CD4-positive, alpha-beta memory T cell (primary cell): ENCODE data around the gene PF4V1. TPM values are rescaled to one million over a fixed set of nuclear protein-coding genes. Genes with fewer than 3 reads are reported as not detected.

Source experiments
- CTCF ChIA-PET: fragments of 350-600 bp; sonication (Branson Sonifier 250); formaldehyde crosslinking; loops from one replicate; lab custom pipeline; 2021; ENCODE audit warnings: inconsistent platforms; ENCODE audit not compliant: partially characterized antibody; lab: Charles Lee
- POLR2A ChIA-PET: fragments of 350-600 bp; sonication (Branson Sonifier 250); formaldehyde crosslinking; loops from one replicate; lab custom pipeline; 2021; ENCODE audit not compliant: partially characterized antibody; lab: Charles Lee
- DNase-seq, 5 donors: peaks; one replicate each; pipeline versions ENCODE4 v3.0.0 to v3.0.0-alpha.2; 2020 to 2022; ENCODE audit warnings: mixed read lengths in 1 of 5
- H3K27ac ChIP-seq: one replicate; pipeline ENCODE4 v1.7.0; 2013; ENCODE audit warnings: low read depth, low read length
- H3K27me3 ChIP-seq: 2 replicates; pipeline ENCODE4 v1.7.0; 2013; ENCODE audit warnings: mild to moderate bottlenecking, low read length, moderate library complexity; ENCODE audit not compliant: insufficient read depth
- H3K36me3 ChIP-seq: 2 replicates; pipeline ENCODE4 v1.7.0; 2013; ENCODE audit warnings: mild to moderate bottlenecking, low read length, moderate library complexity; ENCODE audit not compliant: insufficient read depth
- H3K4me1 ChIP-seq: 2 replicates; pipeline ENCODE4 v1.7.0; 2013; ENCODE audit warnings: mild to moderate bottlenecking, low read length, moderate library complexity; ENCODE audit not compliant: insufficient read depth
- H3K4me3 ChIP-seq, 2 donors: one replicate each; pipeline ENCODE4 v1.7.0; 2013; ENCODE audit warnings: low read length in 2 of 2, mild to moderate bottlenecking in 1 of 2
- H3K9me3 ChIP-seq, 2 donors: one replicate each; pipeline ENCODE4 v1.7.0; 2013; ENCODE audit warnings: low read length in 2 of 2, control low read depth in 1 of 2; ENCODE audit not compliant: control insufficient read depth in 1 of 2
- H3K27ac Mint-ChIP-seq, 7 donors: one replicate each; pipeline ENCODE4 v1.8.0; 2020 to 2021; ENCODE audit warnings: mixed read lengths in 7 of 7, mild to moderate bottlenecking in 6 of 7, inconsistent platforms in 3 of 7, moderate library complexity in 3 of 7
- H3K27me3 Mint-ChIP-seq, 2 donors: one replicate each; pipeline ENCODE4 v1.8.0; 2020 to 2021; ENCODE audit warnings: mixed read lengths in 2 of 2
- H3K36me3 Mint-ChIP-seq, 2 donors: one replicate each; pipeline ENCODE4 v1.8.0; 2020 to 2021; ENCODE audit warnings: mixed read lengths in 2 of 2, inconsistent platforms in 1 of 2, mild to moderate bottlenecking in 1 of 2
- H3K4me1 Mint-ChIP-seq, 4 donors: one replicate each; pipeline ENCODE4 v1.8.0; 2020 to 2021; ENCODE audit warnings: mixed read lengths in 4 of 4, mild to moderate bottlenecking in 1 of 4
- H3K4me3 Mint-ChIP-seq, 8 donors: one replicate each; pipeline ENCODE4 v1.8.0; 2020 to 2021; ENCODE audit warnings: mixed read lengths in 8 of 8, mild to moderate bottlenecking in 7 of 8, moderate library complexity in 6 of 8, inconsistent platforms in 3 of 8
- H3K9me3 Mint-ChIP-seq, 8 donors: one replicate each; pipeline ENCODE4 v1.8.0; 2020 to 2021; ENCODE audit warnings: mixed read lengths in 8 of 8, mild to moderate bottlenecking in 5 of 8, inconsistent platforms in 3 of 8, moderate library complexity in 1 of 8
- intact Hi-C: fragments of 100-400 bp; cut with micrococcal nuclease; formaldehyde crosslinking; loops from one replicate; pipeline ENCODE4 v1.15.1; 2023
- polyA plus RNA-seq, 2 donors: library from polyadenylated mRNA; unstranded; fragments of 300-500 nt; fragmentation: Illumina TruSeq; gene quantifications; one replicate each; pipeline ENCODE4 v1.2.3, GENCODE V29; 2021
- total RNA-seq, 2 experiments: library from RNA; stranded (reverse); gene quantifications; one replicate each; pipeline ENCODE4 v1.2.3, GENCODE V29; 2021

Gene PF4V1
- total and polyA plus RNA-seq, 4 experiments from 2014 or later, result not detected

DNA sequence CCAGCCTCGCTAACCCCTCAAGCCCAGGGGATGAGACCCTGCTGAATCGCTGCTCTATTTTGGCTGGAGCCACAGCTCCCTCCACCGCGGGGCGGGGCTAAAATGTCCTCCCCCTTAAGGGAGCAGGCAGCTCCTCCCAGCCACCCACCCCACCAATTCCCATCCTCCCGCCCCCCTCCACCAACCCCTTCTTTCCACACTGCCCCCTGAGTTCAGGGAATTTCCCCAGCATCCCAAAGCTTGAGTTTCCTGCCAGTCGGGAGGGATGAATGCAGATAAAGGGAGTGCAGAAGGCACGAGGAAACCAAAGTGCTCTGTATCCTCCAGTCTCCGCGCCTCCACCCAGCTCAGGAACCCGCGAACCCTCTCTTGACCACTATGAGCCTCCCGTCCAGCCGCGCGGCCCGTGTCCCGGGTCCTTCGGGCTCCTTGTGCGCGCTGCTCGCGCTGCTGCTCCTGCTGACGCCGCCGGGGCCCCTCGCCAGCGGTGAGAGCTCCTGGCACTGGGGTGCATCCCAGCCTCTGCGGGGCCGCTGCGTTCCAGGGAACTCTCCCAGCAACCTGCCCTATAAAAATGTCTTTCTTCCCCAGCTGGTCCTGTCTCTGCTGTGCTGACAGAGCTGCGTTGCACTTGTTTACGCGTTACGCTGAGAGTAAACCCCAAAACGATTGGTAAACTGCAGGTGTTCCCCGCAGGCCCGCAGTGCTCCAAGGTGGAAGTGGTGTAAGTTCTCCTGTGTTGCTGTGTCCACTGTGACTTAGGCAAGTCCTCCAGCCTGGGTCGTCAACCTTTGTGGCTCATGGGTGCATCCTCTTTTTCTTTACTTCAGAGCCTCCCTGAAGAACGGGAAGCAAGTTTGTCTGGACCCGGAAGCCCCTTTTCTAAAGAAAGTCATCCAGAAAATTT is 16.5 kb upstream of the PF4V1 start, which contains the start of gene CXCL6:
Gene CXCL6 (plus strand): TSS at position 306 of the 907 bp plus-strand sequence. CDS start 73 bp downstream, at position 379.
- H3K36me3 Mint-ChIP-seq, result no peaks in the 10 kb centered on the region
- ChIA-PET POLR2A (no interaction called here), CTCF (no interaction called here)
- H3K27ac ChIP-seq, result no peak within 1 kb of the TSS
- H3K27me3 Mint-ChIP-seq, result peaks cover 0 to 3% of the 10 kb centered on the region in 2 donors
- H3K27me3 ChIP-seq, result no peaks in the 10 kb centered on the region
- H3K36me3 ChIP-seq, result no peaks in the 10 kb centered on the region
- intact Hi-C loops, result no loop called here
- DNase-seq, result no peak
- peak within 1 kb of the TSS in 1 of 8 donors; percentile 45 for H3K4me3 Mint-ChIP-seq
- no peaks in the 10 kb centered on the region for H3K9me3 ChIP-seq
- H3K9me3 Mint-ChIP-seq, result peaks cover 0 to 8% (median 0%) of the 10 kb centered on the region in 8 donors
- H3K4me3 ChIP-seq, result no peak within 1 kb of the TSS
- no peak within 1 kb of the TSS for H3K27ac Mint-ChIP-seq
- no peaks in the 10 kb centered on the region for H3K4me1 Mint-ChIP-seq
- no peaks in the 10 kb centered on the region for H3K4me1 ChIP-seq

DNA sequence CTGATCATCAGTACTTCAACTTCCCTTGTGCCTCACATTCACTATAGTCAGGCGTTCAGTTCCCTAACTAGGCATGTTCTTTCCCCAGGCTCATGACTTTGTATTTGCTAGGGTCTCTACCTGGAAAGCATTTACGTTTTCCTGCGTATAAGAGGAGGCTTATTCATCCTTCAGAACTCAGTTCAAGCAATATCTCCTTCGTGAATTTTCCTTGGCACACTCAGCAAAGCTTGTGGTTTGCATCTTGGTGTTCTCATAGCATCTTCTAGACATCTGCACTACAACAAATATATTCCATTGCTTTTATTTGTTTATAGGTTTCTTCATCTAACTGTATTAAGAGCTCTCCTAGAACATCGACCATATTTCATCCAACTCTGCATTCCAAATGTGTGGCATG is 14.0 kb upstream of the PF4V1 start:
- no peaks in the 10 kb centered on the region for H3K4me1 Mint-ChIP-seq
- no peak overlapping the region for H3K27ac Mint-ChIP-seq
- Histone ChIP-seq H3K36me3 (no peaks in the 10 kb centered on the region), H3K27ac (no peak overlapping the region), H3K27me3 (no peaks in the 10 kb centered on the region), H3K4me3 (no peak overlapping the region), H3K9me3 (no peaks in the 10 kb centered on the region), H3K4me1 (no peaks in the 10 kb centered on the region)
- no peak overlapping the region for H3K4me3 Mint-ChIP-seq
- ChIA-PET POLR2A (no interaction called here), CTCF (no interaction called here)
- peaks cover 0 to 7% (median 0%) of the 10 kb centered on the region in 8 donors for H3K9me3 Mint-ChIP-seq
- no peak for DNase-seq
- no peaks in the 10 kb centered on the region for H3K36me3 Mint-ChIP-seq
- H3K27me3 Mint-ChIP-seq, result peaks cover 0 to 3% of the 10 kb centered on the region in 2 donors
- intact Hi-C loops, result no loop called here

DNA sequence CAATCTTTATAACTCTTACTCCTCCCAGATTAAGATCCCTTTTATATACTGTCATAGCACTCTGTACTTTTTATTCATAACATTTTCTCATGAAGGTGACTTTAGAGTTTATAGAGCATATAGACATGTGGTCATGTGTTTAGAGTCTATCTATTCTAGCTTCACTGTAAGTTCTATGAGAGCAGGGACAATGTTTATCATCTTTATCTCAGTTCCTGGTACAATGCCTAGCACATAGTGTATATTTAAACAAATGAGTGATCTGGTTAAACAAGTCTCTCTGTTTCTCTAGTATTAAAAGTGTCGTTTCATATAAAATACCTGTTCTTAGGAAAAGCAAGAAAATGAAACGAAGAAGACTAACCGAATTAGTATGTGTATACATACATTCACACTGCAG is 13.4 kb upstream of the PF4V1 start:
- H3K27ac Mint-ChIP-seq, result no peak overlapping the region
- peaks cover 0 to 3% of the 10 kb centered on the region in 2 donors for H3K27me3 Mint-ChIP-seq
- no peaks in the 10 kb centered on the region for H3K27me3 ChIP-seq
- H3K9me3 ChIP-seq, result no peaks in the 10 kb centered on the region
- H3K4me1 ChIP-seq, result no peaks in the 10 kb centered on the region
- H3K4me3 Mint-ChIP-seq, result no peak overlapping the region
- ChIA-PET POLR2A (no interaction called here), CTCF (no interaction called here)
- no peaks in the 10 kb centered on the region for H3K4me1 Mint-ChIP-seq
- intact Hi-C loops, result no loop called here
- no peaks in the 10 kb centered on the region for H3K36me3 ChIP-seq
- no peak overlapping the region for H3K27ac ChIP-seq
- no peak overlapping the region for H3K4me3 ChIP-seq
- H3K36me3 Mint-ChIP-seq, result no peaks in the 10 kb centered on the region
- H3K9me3 Mint-ChIP-seq, result peaks cover 0 to 7% (median 0%) of the 10 kb centered on the region in 8 donors
- no peak for DNase-seq

DNA sequence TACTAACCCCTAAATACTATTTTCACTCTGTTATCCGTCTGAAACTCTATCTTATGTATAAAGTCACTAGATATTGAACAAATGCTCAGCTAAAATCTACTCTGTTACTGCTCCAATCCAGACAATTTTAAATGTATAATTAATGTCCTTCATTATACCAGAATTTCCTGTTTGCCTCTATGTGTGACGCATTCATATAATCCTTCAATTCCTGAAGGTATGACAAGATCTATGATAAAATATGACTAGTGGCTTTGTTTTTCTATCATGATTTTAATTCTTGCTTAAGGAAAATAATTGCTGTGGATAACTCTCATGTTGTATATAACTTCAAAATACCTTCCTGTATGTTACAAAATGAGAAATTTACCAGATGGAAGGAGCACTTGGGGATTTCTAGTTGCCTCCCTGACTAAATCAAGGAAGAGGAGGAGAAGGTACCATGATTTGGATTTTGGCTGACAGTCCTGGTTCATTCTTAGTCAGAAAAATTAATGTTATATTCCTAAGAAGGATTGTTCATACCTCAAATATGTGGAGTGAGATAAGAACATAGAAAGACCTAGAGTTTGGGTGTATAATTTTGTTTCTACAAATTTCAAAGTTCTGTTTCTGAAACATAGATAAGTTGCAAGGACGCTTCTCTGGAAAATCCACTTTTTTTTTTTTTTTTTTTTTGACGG is 11.7 kb upstream of the PF4V1 start:
- Histone ChIP-seq H3K36me3 (no peaks in the 10 kb centered on the region), H3K27ac (no peak overlapping the region), H3K27me3 (no peaks in the 10 kb centered on the region), H3K9me3 (no peaks in the 10 kb centered on the region), H3K4me3 (no peak overlapping the region), H3K4me1 (no peaks in the 10 kb centered on the region)
- Mint-ChIP-seq H3K36me3 (no peaks in the 10 kb centered on the region), H3K9me3 (peaks cover 0 to 7% (median 0%) of the 10 kb centered on the region in 8 donors), H3K4me3 (no peak overlapping the region), H3K4me1 (no peaks in the 10 kb centered on the region), H3K27ac (no peak overlapping the region), H3K27me3 (peaks cover 0 to 3% of the 10 kb centered on the region in 2 donors)
- CTCF ChIA-PET, result no interaction called here
- DNase-seq, result no peak
- intact Hi-C loops, result no loop called here
- POLR2A ChIA-PET, result no interaction called here

DNA sequence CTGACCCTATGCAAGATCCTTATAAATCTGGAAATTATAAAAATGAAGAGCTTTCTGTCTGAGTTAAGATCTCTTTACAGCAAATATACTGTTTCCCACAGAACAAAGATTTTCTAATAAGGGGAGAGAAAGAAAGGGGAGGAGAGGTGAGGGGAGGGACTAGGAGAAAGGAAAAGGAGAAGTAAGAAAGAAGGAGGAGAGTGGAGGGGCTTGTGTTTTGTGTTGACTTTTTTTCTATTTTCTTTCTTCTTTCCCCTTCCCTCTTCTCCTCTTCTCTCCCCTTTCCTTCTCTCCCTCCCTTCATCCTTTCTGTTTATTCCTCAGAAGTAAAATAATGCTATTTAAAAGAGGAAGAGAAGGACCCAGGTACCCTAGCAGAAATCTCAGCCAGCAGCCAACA is 10.4 kb upstream of the PF4V1 start:
- H3K27ac Mint-ChIP-seq, result no peak overlapping the region
- H3K4me1 Mint-ChIP-seq, result no peaks in the 10 kb centered on the region
- CTCF ChIA-PET, result no interaction called here
- no peaks in the 10 kb centered on the region for H3K27me3 ChIP-seq
- no peak overlapping the region for H3K4me3 Mint-ChIP-seq
- H3K4me3 ChIP-seq, result no peak overlapping the region
- no peaks in the 10 kb centered on the region for H3K36me3 ChIP-seq
- no peak overlapping the region for H3K27ac ChIP-seq
- no peak for DNase-seq
- no peaks in the 10 kb centered on the region for H3K9me3 ChIP-seq
- H3K36me3 Mint-ChIP-seq, result no peaks in the 10 kb centered on the region
- POLR2A ChIA-PET, result no interaction called here
- H3K9me3 Mint-ChIP-seq, result no peaks in the 10 kb centered on the region
- no peaks in the 10 kb centered on the region for H3K27me3 Mint-ChIP-seq
- intact Hi-C loops, result no loop called here
- no peaks in the 10 kb centered on the region for H3K4me1 ChIP-seq

DNA sequence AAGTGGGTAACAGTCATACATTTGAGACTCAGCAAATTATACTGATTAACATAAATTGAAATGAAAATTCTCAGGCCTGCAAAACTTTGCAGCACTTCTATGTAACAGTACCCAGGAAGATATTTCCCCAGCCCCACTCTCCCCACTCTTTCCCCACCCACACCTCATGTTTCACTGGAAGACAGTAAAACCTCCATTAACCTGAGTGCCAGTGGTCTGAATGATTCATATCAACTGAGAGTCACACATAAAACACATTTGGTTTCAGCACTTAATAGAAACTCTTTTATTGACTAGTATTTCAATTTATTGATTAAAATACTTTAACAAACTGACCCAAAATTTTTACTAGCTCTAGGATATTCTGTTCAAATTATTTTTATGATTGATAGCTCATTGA is 9.7 kb upstream of the PF4V1 start:
- Histone ChIP-seq H3K27ac (no peak overlapping the region), H3K27me3 (no peaks in the 10 kb centered on the region), H3K9me3 (no peaks in the 10 kb centered on the region), H3K4me1 (no peaks in the 10 kb centered on the region), H3K4me3 (no peak overlapping the region), H3K36me3 (no peaks in the 10 kb centered on the region)
- ChIA-PET CTCF (no interaction called here), POLR2A (no interaction called here)
- no peak for DNase-seq
- H3K4me3 Mint-ChIP-seq, result no peak overlapping the region
- intact Hi-C loops, result no loop called here
- H3K27ac Mint-ChIP-seq, result no peak overlapping the region
- no peaks in the 10 kb centered on the region for H3K9me3 Mint-ChIP-seq
- no peaks in the 10 kb centered on the region for H3K27me3 Mint-ChIP-seq
- no peaks in the 10 kb centered on the region for H3K36me3 Mint-ChIP-seq
- H3K4me1 Mint-ChIP-seq, result no peaks in the 10 kb centered on the region

DNA sequence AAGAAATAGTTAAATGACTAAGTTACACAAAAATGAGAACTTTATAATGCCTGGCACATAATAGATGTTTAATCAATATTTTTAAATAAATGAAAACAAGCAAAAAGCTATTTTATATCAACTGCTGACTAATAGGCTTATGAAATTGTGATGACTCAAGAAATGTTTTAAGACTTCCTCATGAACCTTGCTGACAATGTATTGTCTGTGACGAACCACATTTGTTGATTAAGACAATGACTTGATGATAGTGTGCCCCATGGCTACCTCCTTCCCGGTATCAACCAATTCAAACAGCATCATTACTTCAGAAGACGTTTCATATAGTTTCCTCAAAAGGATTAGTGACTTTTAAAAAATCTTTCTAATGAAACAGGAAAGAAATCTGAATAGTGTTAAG is 8.8 kb upstream of the PF4V1 start:
- no peaks in the 10 kb centered on the region for H3K36me3 ChIP-seq
- ChIA-PET POLR2A (no interaction called here), CTCF (interaction anchor here (1.6 kb wide), 1 partner anchor 15 kb away, joined by 3 read pairs; no protein-coding TSS in a partner anchor)
- no peaks in the 10 kb centered on the region for H3K27me3 Mint-ChIP-seq
- no peaks in the 10 kb centered on the region for H3K36me3 Mint-ChIP-seq
- DNase-seq, result no peak
- no peaks in the 10 kb centered on the region for H3K9me3 ChIP-seq
- intact Hi-C loops, result no loop called here
- H3K4me3 ChIP-seq, result no peak overlapping the region
- H3K27me3 ChIP-seq, result no peaks in the 10 kb centered on the region
- no peak overlapping the region for H3K27ac ChIP-seq
- no peak overlapping the region for H3K27ac Mint-ChIP-seq
- H3K9me3 Mint-ChIP-seq, result no peaks in the 10 kb centered on the region
- no peaks in the 10 kb centered on the region for H3K4me1 ChIP-seq
- H3K4me3 Mint-ChIP-seq, result no peak overlapping the region
- no peaks in the 10 kb centered on the region for H3K4me1 Mint-ChIP-seq
